Measurements from ENCODE around the gene ZSCAN16.
A peak's percentile ranks its signal among the peaks of the same experiment; 100 is the strongest.
"Not testable (repeated sequence)": the region's sequence is repeated elsewhere in the genome, so short reads cannot be mapped to it uniquely, and the experiment has no call there.

ZSCAN16 gene

DNA sequence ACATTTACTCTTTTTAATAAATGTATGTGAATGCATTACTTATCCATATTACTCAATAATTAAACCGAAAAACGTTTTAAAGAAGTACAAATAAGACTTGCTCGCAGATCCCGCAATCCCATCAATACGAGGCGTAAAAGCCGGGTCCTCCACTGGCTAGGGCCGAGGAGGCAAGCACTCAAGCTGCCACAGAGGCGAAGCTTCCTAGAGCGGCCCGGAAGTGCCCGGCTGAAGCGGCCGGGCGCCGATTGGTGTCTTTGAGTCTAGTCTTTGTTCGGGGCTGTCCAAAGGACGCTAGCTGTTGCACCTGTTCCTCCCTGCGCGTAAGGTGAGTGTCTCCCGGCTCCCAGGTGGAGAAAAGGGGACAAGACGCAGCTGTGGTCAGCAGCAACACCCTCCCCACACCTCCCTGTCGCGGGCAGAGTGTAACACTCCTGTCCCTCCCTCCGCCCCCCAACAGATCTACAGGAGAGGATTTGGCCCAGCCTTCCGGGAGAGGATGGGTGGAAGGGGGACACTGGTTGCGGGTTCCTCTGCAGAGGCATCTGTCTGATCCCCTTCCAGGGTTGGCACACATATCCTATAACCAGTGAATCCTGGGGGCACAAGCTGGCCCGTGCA, at the start of gene ZSCAN16:
ZSCAN16 (plus strand) TSS at position 260 of the 621 bp plus-strand sequence. CDS start 835 bp downstream, outside the sequence.
- DNase-seq: peak; percentile 91

DNA sequence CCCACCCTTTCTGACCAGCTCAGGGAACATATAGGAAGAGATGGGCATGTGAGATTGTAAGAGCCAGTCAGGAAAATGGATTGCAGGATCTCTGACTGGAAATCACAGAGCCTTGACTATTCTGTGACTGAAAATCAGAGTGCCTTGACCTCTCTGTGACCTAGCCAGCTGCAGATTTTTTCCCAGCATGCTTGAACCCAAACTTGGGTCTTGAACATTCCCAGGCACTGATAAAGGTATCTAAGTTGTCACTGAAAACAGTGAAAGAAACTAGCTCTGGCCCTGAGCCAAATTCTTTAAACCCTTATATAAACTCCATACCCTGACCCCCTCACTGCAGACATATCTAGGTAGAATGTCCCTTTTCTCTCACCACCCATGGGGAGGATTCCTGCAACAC, 46.4 kb upstream of the ZSCAN16 start:
- no peak for DNase-seq

DNA sequence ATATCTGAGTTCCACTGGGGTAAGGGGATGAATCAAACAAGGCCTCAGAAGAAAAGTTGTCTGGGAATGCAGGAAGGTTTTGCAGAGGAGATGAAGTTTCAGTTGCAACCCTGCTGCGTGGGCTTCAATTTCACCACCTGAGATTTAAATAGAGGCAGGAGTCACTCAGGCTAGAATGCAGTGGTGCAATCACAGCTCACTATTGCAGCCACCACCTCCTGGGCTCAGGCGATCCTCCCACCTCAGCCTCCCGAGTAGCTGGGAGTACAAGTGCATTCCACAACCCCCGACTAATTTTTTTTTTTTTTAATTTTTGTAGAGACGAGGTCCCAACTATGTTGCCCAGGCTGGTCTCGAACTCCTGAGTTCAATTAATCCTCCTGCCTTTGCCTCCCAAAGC, 45.6 kb upstream of the ZSCAN16 start:
- DNase-seq: no peak

DNA sequence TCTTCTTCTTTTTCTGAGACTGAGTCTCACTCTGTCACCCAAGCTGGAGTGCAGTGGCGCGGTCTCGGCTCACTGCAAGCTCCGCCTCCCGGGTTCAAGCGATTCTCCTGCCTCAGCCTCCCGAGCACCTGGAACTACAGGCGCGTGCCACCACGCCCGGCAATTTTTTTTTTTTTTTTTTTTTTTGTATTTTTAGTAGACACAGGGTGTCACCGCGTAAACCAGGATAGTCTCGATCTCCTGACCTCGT, 44.1 kb upstream of the ZSCAN16 start, which contains the start of gene ZNF165:
ZNF165 (plus strand) TSS at position 188 of the 250 bp plus-strand sequence. CDS start 4,913 bp downstream, outside the sequence.
- DNase-seq: not testable (repeated sequence)

DNA sequence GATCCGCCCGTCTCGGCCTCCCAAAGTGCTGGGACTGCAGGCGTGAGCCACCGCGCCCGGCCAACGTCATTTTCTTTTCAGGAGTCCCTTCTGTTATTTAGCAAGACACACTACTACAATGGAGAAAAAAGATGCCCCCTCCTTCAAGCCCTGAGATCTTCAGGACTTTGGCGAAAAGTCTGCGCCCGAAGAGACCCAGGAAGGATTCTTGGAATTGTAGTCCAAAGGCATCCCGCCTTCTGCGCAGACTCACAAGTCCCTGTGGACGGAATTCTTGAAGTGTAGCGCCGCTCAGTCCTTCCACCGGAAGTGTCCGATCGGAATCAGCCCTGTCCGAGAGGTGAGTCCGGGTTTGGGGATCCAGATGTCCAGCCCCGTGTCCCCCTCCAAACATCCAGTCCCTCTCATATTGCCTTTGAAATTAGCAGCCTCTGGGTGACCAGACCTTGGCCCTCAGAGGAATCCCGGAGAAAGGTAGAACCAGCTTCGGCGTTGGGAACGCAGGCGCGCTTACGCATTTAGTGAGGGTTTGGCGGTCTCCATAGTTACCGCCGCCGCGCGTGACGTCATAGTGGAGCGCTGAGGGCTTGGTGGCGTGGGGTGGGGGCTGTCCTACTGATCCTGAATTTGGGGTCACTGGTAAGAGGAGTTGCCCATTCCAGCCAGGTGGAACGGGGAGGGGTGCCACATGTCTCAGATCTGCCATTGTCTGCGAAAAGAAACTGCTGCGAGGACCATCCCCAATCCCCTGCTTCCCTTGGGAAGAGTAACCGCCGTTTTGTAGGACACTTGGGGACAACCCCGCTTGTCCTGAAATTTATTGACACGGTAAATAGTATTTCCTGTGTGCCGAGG, 43.6 kb upstream of the ZSCAN16 start:
- peak; percentile 93 for DNase-seq

DNA sequence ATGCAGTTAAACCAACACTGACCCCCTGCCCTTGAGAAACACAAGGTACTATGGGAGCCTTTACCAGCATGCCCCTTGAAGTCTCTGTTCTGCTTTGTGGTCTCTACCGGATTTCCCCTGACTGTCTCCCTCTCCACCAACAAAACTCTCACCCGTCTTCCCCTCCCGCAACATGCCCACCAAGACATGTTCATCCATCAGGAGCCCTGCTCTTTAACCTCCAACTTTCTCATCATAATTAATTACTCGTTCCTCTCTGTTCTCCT, 43.0 kb upstream of the ZSCAN16 start:
- no peak for DNase-seq

DNA sequence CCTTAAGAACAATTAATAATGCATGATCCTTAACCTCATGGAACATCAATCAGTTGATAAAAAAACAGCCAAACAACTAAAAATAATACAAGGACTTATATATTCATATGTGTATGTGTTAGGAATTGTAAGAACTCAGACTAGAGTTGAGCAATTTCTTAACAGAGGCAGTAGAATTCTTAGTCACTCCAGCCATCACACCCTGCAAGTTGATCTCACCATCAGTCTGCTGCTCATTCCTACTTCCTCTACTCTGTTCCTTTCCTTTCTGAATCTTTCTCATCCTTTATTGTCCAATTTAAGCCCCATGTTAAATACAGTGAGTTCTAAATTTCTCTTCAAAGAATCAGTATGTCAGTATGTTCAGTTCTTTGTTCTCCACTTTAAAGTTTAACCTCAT, 41.5 kb upstream of the ZSCAN16 start:
- no peak for DNase-seq

DNA sequence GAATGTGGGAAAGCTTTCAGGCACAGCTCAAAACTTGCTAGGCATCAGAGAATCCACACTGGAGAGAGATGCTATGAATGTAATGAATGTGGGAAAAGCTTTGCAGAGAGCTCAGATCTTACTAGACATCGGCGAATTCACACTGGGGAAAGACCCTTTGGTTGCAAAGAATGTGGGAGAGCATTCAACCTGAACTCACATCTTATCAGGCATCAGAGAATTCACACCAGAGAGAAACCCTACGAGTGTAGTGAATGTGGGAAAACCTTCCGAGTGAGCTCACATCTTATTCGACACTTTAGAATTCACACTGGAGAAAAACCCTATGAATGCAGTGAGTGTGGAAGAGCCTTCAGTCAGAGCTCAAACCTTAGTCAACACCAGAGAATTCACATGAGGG, 35.4 kb upstream of the ZSCAN16 start:
- DNase-seq: no peak

DNA sequence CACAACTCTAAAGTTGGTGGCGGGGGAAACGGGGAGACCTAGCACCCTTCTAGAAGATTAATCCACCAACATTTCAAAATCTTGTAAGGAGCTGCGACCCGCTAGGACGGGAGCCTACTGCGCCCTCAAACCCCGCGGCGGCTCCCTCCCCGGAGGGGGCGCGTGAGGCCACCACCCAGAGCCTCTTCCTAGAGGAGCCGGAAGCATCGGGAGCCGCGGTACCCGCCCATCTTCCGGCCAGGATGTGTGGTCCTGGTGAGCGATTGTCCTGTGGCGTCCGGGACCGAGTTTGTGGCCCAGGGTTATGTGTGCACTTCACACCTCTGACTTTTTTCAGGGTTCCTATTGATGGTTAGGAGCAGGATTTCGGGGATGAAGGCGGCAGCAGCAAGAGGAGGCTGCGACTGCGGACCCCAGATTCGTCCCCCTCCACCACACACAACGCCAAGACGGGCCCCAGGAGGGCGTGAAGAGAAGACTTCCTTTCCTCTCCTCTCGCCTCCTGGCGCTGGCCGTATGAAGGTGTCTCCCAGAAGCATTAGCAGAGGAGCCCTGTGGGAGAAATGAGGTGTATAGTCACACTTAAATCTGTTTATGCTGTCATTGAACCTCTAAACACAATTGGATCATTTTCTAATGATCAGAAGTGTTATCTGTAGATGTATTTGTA, 33.4 kb upstream of the ZSCAN16 start:
- no peak for DNase-seq

DNA sequence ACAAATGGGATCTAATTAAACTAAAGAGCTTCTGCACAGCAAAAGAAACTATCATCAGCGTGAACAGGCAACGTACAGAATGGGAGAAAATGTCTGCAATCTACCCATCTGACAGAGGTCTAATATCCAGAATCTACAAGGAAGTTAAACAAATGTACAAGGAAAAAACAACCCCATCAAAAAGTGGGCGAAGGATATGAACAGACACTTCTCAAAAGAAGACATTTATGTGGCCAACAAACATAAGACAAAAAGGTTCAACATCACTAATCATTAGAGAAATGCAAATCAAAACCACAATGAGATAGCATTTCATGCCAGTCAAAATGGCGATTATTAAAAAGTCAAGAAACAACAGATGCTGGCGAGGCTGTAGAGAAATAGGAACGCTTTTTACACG, 22.2 kb upstream of the ZSCAN16 start:
- not testable (repeated sequence) for DNase-seq

DNA sequence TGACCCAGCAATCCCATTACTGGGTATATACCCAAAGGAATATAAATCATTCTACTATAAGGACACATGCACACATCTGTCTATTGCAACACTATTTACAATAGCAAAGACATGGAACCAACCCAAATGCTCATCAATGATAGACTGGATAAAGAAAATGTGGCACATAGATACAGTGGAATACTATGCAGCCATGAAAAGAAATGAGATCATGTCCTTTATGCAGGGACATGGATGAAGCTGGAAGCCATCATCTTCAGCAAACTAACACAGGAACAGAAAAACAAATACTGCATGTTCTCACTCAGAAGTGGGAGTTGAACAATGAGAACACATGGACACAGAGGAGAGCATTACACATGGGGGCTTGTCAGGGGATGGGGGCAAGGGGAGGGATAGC, 21.7 kb upstream of the ZSCAN16 start:
- DNase-seq: not testable (repeated sequence)

DNA sequence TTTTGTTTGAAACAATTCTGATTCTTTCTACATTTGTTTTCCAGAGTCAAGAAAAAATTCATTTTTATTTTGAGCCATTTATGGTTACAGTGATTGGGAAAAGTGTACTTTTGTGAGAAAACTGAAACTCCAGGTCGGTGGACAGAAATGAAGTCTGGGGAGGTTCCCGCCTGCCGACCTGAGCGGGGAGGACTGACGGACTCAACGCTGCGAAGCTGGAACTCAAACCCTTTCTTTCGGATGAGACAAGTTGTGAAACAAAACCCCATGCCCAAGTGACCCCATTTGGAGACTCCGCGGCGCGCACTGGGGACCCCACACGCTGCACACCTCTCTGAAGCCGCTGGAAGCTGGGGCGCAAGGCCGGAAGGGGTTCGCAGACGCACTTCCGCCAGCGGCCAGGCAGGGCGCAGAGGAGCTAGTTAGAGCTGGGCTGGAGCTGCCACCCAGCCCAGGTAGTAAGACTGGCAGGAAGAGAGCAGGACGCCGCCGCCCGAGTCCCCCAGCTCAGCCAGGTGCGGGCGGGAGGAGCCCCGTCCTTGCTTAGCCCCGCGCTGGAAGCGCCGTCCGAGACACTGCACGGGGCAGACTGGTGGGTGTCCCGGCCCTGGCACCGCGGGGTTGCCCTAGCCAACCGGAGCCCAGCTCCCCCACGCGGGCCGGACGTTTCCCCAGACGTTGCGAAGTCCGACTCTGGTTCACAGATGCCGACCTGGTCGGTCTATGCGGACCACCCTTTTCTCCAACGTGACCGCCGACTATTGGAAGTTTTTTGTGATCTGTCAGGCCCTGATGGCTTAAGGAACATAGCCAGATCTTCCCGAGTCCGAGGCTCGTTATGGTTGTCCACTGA, 19.8 kb upstream of the ZSCAN16 start:
- DNase-seq: peak; percentile 51

DNA sequence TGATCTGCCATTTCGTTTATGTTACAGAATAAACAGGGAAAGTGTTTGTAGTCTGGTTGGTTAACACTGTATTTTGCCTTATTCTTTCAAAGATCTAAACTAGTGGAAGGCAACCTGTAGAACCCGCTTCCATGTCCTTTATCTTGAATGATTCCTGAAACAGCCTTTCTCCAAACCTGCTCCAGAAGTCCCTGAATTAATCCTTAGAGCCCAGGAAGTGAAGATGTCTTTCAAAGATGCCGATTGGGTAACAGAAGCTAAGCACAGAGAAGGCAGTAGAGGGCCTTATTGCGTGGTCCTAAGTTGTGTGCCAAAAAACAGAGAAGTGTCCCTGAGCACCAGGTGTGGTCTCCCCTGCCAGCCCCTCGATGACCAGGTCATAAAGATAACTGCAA, 19.2 kb upstream of the ZSCAN16 start:
- no peak for DNase-seq

DNA sequence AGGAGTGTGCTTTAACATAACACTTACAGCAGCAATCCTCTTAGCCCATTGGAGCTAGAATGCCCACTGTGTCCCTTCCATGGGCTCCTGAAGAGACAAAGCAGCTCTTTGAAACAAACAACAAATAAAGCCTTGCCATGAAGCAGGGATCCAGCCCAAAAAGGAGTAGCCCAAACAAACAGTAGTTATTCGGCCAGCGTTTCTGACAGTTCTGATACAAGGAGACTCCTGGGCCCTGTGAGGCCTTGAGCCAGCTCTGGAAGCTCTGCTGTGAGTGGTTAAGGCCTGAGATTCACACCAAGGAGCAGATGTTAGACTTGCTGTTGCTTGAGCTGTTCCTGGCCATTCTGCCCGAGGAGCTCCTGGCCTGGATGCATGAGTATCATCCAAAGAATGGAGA, 16.9 kb upstream of the ZSCAN16 start:
- no peak for DNase-seq

DNA sequence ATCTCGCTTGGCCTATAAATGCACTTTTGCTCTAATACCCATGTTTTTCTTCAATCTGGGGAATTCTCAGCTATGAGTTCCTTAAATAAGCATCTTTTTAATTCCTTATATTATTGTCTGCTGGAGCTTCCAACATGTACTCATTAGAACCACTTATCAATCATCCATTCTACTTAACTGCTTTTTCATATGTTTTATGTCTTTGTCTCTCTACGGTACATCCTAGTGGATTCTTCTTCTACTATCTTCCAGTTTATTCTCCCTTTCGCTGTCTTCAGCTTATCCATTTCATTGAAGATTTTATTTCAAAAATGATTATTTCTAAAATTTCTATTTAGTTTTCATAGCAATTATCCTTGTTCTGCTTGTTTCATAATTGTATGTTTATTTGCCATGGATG, 12.4 kb upstream of the ZSCAN16 start:
- DNase-seq: no peak

DNA sequence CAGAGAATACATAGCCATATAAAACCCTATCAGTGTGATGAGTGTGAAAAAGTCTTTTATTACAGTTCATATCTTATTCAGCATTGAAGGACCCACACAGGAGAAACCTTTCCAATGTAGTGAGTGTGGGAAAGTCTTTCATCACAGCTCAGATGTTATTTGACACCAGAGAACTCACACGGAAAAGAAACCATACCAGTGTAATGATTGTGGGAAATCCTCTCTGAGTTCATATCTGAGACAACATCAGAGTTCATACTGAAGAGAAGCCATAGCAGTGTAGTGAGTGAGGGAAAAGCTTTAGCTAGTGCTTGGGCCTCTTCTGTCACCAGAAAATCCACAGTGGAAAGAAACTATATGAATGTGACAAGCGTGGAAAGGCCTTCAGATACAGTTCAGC, 8.6 kb upstream of the ZSCAN16 start:
- DNase-seq: no peak

DNA sequence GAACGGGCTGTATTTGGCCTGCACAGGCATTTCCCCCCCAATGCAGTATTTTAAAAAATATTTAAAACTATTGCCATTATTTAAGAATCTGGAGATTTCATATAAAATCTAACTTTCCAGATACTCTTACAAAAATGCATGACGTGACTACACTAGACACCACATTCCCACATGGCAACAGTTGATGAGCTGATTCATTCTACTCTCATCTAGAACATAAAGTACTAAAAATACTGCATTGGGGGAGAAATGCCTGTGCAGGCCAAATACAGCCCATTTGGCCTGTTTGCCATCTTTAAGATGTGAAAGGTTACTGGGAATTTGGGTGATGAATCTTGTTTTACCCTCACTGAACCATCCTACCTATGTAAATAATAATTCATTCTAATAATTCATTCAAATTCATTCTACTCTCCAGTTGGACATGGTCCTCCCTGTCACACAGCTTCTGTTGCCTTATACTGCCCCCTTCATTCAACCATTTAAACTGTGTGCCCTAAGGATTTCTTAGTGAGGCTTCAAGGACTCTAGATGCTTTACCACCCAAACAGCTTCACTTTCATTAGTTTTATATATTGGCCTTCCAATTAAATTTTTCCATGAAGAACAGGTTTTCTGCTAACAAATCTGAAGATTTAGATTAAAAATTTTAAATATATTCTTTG, 6.9 kb upstream of the ZSCAN16 start:
- no peak for DNase-seq

DNA sequence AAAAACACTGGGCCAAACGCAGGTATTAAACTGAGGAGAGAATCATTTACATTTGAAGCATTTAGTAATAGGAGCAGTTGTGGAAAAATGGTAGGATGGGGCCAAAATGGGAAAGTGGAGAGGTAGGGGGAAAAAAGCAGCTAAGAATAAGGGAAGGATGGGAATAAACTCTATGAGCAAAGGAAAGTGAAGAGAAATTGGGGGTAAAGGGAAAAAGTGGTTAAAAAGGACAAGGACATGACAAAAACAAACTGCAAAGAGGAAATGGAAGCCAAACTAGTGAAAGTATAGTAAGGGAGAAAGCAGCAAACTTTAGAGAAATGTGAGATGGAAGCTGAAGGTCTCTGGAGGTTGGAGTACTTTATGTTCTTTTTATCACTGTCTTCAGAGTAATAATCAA, 6.2 kb upstream of the ZSCAN16 start:
- no peak for DNase-seq

DNA sequence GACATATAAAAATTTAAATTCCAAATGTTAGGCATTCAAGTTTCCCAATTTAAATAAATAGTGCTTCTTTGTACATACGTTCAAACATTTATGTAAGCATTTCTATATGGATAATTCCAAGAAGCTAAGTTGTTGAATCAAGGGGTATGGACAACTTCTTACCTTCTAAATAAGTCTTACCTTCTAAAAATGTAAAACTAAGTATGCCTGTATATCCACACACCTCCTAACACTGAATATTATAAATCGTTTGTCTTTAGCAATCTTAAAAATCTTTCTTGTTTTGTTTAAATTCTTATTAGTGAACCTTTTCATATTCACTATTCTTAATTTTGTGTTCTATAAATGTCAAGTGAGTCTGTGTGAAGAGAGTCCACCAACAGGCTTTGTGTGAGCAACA, 2.5 kb upstream of the ZSCAN16 start:
- DNase-seq: no peak

DNA sequence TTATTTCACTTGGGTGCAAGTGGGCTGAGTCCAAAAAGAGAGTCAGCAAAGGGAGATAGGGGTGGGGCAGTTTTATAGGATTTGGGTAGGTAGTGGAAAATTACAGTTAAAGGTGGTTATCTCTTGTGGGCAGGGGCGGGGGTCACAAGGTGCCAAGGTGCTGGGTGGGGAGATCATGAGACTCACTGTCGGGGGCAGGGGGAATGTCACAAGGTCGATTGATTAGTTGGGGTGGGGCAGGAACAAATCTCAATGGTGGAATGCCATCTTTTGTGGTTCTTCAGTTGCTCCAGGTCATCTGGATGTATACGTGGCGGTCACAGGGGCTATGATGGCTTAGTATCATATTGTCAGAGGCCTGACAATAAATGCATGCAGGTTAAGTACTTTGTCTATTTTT, 2.1 kb upstream of the ZSCAN16 start:
- DNase-seq: not testable (repeated sequence)

DNA sequence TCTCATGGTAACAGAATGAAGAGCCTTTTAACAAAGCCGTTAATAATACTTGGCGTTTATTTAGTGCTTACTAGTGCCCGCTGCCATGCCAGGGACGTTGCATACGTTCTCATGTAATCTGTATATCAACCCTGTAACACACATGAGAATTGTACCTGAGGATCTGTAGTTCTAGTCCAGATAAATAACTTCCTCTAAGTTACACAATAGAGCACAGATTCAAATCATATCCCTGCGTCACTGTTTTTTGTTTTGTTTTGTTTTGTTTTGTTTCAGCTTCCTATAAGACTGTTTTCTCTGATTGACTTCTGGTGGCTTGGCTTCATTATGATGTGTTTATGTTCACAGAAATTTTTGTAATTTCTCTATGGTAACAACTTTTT, 553 bp downstream of the ZSCAN16 start:
- no peak for DNase-seq

DNA sequence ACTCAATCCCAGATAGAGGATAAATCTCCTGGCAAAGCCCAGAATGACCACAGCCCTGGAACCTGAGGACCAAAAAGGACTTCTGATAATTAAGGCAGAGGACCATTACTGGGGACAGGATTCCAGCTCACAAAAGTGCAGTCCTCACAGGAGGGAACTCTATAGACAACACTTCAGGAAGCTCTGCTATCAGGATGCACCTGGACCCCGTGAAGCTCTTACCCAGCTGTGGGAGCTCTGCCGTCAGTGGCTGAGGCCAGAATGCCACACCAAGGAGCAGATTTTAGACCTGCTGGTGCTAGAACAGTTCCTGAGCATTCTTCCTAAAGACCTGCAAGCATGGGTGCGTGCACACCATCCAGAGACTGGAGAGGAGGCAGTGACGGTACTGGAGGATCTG, 992 bp downstream of the ZSCAN16 start:
- no peak for DNase-seq

DNA sequence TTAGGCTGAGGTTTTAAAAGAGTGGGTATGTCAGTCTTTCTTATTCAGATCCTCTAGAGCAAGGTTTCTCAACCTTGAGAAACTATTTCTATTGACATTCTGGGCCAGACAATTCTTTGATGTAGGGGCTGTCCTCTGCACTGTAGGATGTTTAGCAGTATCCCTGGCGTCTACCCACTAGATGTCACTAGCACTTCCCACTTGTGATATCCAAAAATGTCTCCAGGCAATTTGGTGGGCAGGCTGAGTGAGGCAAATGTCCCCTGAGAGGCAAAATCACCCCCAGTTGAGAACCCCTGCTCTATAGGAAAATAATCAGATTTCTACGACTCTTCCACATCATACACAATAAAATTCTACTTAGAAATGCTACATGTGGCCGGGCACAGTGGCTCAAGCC, 9.6 kb downstream of the ZSCAN16 start:
- DNase-seq: no peak
